ENCODE data around the gene ZC3H4.
"Not testable (repeated sequence)": the region's sequence is repeated elsewhere in the genome, so short reads cannot be mapped to it uniquely, and the experiment has no call there.

Gene ZC3H4

DNA sequence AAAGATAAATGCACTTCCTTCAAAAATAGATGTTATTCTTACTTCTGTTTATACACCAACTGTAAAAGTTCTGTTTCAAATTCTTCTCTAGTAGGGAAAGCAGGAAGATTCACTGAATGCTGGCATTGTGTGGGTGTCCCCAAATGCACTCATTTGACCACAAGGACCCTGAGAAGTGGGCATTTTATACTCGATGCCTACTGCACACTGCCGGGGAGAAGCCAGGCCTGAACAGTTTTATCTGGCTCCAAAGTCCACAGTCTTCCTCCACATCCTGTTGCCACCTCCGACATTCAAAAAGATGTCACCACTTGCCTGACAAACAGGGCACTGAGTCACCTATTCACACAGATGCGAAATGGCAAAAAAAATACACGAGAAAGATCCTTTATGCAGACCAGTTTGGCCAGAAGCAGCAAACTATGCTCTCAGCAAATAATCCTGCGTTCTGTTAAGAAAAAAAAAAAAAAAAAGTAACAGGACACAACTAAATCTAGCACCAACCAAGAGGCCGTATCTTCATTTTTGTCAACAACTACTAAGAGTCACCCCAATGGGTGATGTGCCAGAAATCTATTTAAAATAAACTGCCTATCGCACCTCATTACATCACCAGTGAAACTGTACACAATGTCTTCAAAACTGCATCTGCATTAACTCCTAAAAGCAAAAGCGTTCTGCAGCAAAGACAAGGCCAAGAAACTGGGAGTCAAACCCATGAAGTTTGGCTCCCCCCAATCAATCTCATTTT, 6.2 kb downstream of the ZC3H4 start:
- FAIRE-seq: peak; percentile 56

DNA sequence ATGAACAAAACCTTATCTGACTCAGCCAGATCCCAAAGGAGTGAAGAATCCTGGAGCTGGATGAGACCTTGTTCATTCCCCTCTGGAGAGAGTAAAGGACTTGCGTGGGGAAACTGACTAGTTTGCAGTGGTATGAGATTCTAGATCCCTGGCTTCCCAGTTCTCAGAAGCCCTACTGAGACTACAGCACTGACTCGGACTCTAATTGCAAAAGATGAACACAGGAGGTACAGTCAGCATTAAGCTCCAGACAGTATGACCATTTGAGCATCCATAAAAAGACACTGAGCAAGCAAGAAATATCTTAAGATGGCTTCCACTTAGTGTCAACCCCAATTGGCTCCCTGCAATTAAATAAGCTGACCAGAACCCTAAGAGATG, 6.8 kb downstream of the ZC3H4 start:
- FAIRE-seq: no peak

DNA sequence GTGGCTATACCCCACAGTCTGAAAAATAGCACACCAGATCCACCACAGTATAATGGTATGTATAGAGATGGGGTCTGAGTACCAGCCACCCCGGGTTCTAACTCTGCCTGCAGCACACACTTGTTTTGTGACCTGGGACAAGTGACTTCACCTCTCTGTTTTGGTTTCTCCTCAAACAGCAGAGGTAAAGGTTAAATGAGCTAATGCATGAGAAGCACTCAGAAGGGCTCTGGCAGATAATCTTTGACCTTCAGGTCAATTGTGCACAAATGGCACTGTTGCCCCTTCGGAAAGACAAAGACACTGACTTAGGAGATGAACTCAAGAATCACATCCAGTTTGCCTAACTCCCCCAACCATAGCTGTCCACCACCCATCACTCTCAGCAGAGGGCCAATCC, 7.7 kb downstream of the ZC3H4 start:
- FAIRE-seq: no peak

DNA sequence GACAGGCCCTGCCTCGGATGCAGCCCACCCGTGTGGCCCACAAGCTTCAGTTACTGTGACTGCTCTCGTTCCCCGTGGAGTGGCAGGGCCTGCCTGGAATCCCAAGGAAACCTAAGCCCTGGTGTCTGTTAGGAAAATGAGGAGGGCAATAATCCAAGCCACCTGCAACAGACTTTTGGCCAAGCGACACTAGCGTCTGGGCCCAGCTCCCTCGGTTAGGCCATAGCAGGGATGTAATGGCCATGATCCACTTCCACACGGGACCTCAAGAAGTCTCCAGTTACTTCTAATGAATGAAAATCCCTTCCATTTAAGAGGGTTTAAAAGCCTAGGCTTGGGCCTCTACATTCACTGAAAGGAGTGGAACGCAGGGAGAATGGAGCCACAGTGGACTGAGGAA, 8.9 kb downstream of the ZC3H4 start:
- FAIRE-seq: no peak

DNA sequence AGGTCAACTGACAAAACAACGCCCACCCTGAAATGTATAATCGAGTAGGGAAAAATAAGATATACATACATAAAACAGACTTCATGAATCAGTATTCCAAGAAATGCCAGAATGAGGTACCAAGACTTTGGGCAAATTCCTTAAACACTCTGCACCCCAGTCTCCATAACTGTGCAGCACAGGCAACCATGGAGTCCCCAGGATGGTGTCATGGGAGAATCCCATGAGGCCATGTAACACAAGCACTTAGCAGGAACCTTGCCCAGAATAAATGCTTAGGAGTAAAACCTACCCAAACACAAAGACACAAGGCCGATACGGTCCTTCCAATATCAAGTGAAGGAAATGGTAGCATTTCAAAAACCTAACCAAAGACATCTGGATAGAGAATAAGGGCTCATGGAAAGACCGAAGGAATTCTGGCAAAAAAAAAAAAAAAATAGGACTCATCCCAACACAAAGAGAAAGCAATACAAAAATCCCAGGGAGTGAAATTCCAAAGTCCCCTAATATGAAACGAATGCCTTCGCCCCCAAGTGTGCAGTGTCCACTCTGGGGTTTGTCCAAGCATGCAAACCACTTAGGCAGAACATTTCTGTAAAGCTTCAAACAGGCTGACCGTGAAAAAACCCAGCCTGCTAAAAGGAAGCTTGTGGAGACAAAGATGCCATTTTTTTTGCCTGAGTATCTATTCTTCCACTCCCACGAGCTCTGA, 11.1 kb downstream of the ZC3H4 start:
- FAIRE-seq: no peak

DNA sequence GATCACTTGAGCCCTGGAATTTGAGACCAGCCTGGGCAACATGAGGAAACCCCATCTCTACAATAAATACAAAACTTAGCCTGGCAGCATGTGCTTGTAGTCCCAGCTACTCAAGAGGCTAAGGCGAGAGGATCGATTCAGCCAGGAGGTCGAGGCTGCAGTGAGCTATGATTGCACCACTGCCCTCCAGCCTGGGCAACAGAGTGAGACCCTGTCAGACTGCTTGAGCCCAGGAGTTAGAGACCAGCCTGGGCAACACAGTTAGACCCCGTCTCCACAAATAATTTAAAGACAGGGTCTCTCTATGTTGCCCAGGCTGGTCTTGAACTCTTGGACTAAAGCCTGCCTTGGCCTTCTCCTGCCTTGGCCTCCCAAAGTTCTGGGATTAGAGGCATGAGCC, 12.5 kb downstream of the ZC3H4 start:
- not testable (repeated sequence) for FAIRE-seq

DNA sequence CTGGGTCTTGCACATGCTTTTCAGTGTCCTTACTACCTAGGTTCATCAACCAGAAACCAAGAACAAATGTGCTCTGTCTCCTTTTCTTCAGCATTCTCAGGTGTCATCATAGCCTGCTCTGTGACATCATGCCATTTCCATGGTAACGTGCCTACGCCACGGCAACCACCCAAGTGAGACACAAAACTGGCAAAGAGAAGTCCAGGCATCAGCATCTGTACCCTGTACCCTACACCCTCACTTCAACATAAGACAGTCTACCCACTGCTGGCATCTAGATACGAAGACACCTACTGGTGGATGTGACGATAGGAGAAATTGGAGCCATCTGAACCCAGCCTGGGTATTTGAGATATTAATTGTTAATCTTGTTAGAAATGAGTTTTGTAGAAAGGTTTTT, 13.3 kb downstream of the ZC3H4 start:
- FAIRE-seq: no peak

DNA sequence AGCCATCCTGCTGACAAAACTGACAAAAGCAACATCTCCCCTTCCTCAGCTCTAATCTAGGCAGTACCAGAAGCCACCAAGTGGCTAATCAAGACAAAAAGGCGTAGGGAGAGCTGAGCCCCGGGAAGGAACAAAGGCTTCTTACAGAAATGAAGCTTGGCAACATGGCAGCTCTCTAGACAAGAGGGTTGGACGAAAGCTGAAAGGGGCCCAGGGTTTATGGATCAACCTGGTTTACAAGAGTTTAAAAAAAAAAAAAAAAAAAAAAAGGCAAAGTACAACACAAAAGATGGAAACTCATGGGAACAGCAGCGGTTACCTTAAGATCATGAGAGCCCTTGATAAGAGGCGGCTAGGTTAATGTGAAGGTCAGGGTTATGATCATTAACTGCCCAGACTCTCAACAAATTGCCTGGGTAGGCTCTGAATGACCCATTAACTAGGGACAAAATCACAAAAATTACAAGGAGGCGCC, 14.0 kb downstream of the ZC3H4 start:
- no peak for FAIRE-seq

DNA sequence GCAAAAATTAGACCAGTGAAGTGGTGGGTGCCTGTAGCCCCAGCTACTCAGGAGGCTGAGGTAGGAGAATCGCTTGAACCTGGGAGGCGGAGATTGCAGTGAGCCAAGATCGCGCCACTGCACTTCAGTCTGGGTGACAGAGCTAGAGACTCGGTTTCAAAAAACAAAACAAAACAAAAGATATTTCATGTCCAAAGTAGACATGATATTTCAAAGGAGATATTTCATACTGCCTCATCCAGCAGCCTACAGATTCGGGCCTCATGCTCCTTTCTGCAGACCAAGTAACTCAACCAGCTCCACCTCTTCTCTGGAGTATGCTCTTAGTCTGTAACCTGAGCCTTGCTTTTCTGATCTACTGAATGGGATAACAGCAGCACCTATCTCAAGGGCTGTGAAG, 15.0 kb downstream of the ZC3H4 start:
- FAIRE-seq: no peak

DNA sequence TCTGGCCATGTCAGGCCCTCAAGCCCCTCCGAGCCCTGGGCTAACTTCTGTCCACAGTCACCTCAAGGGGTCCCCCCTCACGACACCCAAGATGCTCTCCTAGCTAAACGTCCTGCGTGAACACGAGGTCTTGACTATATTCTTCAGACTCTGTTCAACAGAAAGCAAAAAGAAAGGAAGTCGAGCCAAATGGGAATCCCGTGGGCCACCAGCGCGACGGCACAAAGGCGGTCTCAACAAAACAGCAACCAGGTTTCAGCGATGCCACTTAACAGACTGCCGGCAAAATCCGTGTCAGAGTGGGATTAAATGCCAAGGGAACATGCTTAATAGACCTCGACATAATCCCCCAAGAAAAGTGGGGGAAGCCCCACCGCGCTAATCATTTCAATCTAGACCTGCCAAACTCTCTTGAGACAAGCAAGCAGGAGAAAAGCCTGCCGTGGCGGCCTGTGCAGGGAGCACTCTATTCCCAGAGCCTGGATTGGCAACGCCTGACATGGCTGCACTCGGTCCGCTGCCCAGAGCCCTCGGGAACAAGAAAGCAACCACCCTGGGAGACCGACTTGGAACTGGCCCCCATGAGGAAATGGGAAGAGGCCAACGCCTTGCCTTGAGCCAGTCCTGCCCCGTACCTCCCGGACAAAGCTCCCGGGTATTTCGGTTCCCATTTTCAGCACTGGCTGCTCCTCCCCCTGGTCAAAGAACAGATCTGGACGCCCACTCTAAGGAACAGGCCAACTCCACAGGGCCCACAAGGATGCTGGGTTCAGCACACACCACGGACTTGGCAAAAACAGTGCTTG, 16.0 kb downstream of the ZC3H4 start:
- FAIRE-seq: no peak

DNA sequence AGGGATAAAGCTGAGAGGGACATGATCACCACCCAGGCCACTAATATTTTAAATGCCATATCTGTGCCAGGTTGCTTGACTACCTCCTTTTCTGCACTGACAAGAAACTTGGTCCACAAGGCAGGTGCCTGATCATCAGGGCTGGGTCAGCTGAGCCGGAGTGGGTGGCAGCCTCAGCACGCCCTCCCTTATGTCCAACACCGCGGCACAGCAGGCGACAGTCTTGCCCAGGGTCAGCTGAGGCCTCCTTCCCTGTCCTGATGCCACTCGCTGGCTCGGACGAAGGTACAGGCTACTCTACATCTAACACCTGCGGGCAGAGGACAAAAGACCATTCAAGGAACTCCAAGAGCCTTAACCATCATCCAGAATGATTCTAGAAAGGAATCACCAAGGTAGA, 16.9 kb downstream of the ZC3H4 start:
- FAIRE-seq: no peak

DNA sequence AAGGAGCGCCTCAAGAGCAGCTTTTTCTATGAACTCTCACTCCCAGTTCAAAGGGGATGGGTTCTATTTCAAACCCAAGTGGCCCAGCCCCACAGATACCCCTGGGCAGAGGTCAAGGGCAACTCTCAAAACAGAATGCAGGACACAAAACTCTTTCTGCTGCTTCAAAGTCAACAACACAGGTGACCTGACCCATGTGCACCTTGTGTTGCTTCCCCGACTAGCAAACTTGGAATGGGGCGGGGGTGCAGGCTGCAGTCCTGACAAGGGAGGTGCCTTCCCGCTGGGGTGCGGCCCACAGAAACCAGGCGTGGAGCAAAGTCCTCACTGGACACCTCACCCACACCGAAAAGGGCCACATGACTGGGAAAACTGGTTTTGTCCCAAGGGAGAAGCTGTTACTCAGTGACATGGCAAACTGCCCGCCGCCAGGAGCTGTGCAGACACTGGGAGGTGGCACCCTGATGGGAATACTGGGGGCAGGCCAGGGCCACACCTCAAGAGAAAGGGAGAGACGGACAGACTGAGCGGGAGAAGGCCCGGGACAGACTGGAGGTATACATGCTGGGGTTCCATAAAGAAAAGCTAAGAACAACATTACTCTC, 17.4 kb downstream of the ZC3H4 start:
- FAIRE-seq: no peak

DNA sequence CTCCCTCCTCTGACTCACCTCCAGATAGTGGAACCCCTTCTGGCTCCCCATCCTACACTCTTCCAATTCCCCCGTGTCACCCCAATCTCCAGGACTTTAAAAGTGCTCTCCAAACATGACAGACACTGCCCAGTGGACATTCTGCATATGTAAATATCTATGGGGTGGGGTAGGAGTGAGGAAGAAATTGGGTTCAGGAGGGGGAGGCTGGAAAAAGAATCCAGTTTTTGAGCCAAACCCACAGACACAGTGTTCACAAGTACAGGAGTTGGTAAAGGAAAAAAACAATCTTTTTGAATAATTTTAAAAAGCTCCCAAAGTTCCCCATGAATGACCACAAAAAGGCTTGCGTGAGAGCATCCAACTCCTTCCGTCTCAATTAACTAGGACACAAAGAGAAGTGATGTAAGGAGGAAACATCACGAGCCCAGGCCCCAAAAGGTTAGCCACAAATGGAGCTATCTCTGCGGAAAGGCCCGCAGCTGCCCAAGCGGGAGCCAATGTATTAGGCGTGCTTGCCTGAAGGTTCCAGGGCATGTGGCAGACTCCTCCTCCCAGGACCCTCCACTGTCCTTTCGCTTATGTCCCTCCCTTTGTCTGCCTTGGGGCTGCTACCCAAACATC, 18.0 kb downstream of the ZC3H4 start:
- FAIRE-seq: no peak

DNA sequence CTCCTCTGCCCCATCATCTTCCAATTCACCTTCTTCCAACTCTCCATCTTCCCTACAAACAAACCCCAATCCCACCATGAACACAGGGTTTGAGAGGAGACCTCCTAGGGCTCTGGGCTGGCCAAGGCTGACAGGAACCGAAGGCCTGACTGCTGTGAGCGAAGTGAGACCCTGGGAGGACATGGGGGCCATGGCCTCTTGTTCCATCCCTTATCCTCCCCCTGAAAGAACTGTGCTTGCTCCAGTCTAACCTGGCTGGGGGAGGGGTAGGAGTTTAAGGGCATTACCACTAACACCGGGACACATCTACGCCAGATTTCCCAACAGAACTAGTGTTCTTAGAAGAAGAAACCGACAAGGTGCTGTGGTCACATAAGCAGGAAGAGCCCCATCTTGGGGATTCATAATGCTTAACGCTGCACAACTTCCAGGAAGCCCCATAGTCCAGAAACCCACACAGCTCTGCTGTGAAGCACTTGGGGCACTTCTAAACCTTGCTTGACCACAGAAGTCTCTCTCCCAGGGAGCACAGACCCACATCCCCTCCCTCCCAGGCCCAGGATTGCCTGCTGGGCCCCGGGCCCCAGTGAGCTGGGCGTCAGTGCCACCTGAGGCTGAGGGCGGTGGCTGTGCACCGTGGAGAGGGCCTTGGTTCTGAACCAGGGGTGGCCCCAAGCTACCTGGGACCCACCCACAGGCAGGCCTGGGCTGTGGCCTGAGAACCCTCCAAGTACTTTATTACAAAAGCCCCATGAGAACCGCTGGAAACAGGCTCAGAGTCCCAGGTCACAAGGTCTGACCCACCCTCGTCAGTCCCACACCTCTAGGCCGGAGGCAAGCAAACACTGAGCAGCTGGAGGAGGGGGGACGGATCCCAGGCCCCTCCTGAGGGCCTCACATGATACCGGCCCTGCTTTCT, 18.8 kb downstream of the ZC3H4 start:
- no peak for FAIRE-seq

DNA sequence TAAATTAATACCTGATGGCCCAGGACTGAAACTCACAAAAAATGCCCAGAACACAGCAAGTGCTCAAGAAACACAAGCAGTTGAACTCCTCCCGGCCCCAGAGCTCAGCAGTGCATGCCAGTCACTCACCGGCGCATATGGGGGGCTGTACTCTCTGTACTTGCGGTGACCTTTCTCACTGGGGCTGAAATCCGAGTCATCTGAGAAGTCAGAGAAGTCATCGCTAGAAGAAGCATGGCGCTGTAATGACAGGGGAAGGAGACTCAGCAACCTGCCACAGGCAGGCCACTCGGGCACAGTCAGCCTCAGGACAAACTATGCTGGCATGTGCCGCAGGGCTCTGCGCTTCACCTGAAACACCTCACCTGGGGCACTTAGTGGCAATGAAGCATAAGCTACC, 19.7 kb downstream of the ZC3H4 start:
- no peak for FAIRE-seq

DNA sequence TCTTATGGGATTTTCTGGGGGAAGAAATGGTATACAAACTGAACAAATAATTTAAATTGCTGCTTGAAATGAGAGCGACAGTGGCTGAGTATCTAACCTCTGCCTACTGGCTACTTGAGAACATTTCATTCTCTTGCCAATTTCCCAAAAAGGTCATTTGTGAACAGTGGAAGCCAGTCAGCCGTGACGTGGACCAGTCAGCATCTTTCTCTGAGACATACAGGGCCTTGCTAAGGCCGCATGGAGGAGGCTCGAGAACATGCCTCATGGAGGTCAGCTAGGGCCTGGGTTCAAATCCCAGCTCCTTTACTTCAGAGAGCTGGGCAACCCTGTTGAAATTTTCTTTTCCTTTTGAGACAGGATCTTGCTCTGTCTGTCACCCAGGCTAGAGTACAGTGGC, 20.3 kb downstream of the ZC3H4 start:
- FAIRE-seq: no peak

DNA sequence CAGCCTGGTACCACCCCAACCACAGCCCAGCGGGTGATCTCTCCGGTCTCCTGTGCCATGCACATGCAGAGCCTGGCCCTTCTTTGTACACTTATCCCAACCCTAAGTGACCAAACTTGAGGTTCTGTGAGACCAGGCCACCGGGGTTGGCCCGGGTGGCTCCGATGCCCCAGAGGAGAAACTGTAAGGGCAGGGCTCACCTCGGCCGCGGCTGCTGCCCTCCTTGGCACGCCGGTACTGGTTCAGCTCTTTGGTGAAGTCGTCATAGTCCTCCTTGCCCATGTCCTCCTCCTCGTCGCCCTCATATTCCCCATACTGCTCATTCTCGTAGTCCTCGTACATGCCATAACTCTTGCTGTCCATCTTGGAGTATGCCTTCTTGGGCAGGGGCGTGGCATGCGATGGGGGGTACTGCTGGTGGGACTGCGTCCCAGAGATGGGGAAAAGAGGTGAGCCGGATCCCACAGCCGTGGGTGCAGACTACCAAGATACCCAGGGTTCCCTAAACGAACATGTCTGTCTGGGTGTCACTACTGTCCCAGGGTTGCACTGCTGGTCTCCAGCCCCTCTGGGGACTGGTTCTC, 23.7 kb downstream of the ZC3H4 start:
- no peak for FAIRE-seq

DNA sequence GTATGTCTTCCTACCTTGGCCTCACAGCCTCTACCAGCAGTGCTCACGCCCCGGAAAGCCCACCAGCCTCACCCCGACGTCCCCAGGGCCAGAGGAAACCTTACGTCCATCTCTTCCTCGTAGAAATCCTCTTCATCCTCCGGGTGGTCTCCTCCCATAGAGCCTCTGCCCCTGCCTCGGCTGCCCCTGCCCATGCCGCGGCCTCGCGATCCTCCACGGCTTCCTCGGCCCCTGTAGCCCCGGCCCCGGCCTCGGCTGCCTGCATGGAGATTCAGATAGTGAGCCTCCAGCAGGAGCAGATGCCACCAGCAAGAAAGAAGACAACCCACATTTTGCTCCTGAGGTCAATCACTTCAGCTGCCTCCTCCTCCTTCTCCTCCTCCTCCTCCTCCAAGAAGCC, 27.3 kb downstream of the ZC3H4 start:
- FAIRE-seq: no peak

DNA sequence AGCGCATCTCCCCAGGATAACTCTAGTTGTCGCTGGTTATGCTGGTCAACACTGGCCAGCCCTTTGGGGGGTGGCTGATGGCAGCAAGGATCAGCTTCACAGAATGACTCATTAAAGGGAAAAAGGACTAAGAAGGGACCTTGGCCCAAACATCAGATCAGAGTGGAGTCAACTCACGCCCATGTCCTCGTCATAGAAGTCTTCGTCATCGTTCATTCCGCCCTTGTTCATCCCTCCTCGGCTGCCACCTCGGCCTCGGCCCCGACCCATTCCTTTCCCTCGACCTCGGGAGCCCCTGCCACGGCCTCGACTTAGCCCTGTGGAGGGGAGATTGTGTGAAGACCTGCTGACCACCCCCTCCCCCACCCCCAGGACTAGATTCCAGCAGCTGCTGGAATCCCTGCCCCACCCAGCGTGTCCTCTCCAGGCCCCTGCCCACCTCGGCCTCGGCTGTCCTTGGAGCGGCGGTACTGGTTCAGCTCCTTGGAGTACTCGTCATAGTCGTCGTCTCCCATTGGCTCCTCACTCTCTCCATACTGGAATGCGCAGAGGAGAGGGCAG, 28.6 kb downstream of the ZC3H4 start:
- FAIRE-seq: no peak

DNA sequence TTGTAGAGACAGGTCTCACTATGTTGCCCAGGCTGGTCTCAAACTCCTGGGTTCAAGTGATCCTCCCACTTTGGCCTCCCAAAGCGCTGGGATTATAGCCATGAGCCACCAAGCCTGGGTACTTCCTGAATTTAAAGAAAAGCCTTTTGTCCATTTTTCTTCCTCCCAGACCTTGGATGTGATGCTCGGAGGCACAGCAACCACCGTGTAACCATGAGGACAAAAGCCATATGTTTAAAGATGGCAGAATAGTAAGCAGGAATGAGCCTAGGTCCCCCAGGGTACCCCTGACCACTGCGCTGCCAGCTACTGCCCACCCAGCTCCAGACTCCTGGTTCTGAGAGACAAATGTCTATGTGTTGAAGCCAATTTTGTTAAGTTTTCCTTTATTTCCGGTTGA, 31.1 kb downstream of the ZC3H4 start:
- no peak for FAIRE-seq

DNA sequence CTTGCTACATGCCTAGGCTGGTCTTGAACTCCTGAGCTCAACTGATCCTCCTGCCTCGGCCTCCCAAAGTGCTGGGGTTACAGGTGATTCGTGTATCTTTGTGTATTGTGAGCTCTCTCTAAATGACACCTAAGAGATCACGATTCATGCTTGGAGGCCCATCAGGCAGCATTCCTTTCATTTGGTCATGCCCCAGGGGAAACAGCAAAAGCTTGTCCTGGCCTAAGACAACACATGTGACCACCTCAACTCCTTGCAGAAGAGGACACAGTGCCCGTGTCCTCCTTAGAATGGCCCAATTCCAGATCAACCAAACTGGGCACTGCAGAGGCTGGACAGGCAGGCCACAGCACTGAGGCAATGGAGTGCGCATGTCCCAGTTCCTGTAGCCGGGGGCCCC, 32.5 kb downstream of the ZC3H4 start:
- no peak for FAIRE-seq
